HuH-7.5 (cell line): Measurements from ENCODE around the gene PRKN.

Experiments
- DNase-seq: peaks from one replicate; pipeline ENCODE4 v3.0.0; 2011; ENCODE audit warnings: low spot score

PRKN gene

DNA sequence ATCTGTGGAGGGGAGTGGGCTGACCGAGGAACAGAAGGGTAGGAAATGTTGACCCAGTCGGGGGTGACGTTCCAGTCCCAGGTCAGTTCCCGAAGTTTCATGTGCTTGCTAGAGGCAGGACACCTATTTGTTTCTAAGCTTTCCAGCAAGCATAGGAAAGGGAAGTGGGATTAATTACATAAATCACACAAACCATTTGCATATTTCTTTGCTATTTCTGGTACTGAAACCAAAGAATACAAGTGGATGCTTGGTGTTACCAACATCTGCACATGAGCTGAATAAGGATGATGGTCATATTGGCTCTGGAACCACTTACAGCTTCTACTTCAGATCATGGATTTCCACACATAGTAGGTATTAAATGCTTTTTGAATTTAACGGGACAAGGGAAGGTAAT lies 546.5 kb downstream of the PRKN start:
- no peak for DNase-seq

GRCh38 chr6:162179196-162179951 lies 548.2 kb downstream of the PRKN start:
- no peak for DNase-seq

GRCh38 chr6:162178666-162179065 lies 548.9 kb downstream of the PRKN start:
- no peak for DNase-seq

- no peak for DNase-seq
Observed at GRCh38 chr6:162178266-162178665, 549.3 kb downstream of the PRKN start.

DNA sequence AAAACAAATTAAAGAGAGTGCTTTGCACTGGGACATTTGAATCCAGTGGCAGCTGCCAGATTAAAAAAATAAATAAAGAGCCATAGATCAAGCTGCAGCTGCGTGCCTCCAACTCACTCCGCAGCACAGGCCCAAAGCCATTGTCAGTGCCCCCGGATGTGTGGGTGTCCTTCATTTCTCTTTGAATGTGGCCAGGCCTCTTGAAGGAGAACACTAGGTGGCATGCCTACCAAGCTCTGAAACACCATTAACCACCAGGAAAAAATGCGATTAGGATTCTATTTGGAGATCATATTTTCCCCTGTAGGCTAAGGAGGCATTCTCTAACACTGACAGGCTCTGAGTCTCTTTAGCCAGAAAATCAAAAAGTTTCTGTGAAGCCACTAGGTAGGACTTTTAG lies 549.8 kb downstream of the PRKN start:
- no peak for DNase-seq

- DNase-seq = no peak
Observed at GRCh38 chr6:162173466-162173865, 554.1 kb downstream of the PRKN start.

DNA sequence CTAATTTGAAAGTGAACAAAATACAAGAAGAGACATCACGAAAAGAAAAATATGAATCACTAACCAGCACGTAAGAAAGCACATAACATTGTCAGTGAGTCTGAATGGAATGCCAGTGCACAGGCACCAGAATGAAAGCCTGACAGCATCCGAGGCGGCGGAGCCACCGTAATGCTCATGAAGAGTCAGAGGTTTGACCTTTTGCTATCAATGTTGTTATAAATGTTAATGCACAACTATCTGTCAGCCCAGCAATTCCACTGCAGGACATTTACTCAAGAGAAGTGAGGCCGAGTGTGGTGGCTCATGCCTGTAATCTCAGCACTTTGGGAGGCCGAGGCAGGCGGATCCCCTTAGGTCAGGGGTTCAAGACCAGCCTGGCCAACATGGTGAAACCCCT lies 562.1 kb downstream of the PRKN start:
- DNase-seq = no peak

DNA sequence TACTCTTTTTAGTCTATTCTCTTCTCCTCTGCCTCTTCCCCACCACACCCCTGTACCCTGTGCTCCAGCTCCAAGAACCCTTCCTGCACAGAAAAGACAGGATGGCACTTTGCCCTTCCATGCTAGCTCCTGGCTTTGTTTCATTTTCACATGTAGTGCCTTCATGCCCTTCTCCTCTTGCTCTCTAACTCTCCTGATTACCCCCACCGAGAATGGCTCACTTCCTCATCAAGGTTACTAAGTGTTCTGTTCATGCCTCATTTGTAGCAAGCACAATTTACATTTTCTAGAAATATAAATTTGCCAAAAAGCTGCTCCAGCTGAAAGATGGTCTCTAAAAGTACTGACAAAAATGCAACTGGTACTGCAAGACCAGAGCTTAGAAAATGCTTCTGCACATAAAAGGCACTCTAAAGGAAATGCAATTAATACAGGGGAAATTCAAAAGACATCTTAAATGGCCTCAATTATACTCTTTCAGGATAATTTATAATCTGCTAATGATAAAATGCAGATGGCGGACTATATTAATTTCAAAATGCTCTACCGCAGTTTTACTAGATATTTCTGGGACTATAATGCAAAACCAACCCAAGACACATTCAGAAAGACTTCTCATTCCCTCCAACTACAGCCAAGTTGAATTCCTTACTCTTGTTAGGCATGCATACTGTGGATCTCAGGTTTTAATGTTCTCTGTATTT lies 570.2 kb downstream of the PRKN start:
- no peak for DNase-seq

DNA sequence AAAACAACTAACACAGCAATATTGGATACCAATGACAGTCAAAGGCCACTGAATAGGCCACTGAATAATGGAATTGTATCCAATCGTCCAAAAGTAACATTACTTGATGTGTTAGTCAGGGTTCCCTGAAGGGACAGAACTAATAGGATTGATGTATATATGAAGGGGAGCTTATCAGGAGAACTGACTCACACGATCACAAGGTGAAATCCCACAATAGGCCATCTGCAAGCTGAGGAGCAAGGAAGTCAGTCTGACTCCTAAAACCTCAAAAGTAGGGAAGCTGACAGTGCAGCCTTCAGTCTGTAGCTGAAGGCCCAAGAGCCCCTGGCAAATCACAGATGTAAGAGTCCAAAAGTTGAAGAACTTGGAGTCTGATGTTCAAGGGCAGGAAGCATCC lies 571.4 kb downstream of the PRKN start:
- DNase-seq = no peak

DNA sequence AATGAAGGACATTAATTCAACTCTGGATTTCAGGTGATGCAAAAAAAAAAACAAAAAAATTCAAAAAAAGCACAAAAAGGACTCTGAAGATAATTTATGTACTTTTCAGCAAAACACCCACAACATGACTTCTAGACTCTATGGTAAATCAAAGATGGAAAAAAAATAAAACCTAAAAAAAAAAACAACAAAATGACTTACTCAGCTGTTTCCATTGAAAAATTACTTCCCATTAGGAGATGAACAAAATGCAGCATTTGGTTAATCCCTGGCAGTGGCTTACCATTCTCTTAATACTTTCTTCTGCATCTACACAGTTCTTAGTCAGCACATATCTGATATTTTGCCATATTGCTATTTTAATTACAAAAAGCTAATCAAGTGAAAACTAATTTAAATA lies 572.6 kb downstream of the PRKN start:
- DNase-seq = no peak

GRCh38 chr6:162154001-162154400 lies 573.6 kb downstream of the PRKN start:
- no peak for DNase-seq

GRCh38 chr6:162153120-162153519 lies 574.4 kb downstream of the PRKN start:
- DNase-seq = no peak

GRCh38 chr6:162151021-162151665 lies 576.4 kb downstream of the PRKN start:
- DNase-seq = no peak

DNA sequence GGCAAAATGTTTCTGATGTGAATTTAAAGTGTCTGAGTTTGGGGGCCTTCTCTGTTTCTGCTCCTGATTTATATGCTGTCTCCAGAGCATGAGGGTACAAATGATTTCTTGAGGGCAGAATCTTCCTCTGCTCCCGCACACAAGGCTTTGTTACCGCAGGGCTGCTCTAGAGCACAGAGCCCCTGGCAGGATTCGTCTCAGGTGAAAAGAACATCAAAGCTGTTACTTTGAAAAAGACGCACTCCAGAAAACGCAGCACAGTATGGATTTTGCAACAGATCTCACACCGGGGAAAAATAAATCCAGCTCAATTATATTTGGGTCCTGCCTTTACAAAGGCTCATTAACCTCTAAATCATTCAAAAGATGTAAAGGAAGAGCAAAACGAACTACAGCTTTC lies 577.3 kb downstream of the PRKN start:
- no peak for DNase-seq

GRCh38 chr6:162149786-162150185 lies 577.8 kb downstream of the PRKN start:
- no peak for DNase-seq

DNA sequence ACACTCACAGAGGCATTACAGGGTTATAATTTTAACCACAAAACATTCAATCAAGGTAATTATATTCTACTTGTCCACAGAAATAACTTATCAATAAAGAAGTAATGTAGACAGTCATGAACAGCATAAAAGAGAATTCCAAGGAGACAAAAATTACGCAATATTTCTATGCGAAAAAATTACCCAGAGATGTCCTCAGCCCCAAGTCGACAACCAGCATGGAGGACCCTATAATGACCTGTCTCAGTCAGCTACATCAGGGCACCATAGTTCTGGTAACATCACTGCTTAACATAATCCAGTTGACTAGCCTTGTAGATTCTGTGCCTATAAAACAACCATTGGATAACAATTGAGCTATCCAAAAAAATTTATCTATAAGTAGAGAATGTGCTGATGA lies 579.8 kb downstream of the PRKN start:
- no peak for DNase-seq

GRCh38 chr6:162147281-162147680 lies 580.3 kb downstream of the PRKN start:
- DNase-seq = no peak

GRCh38 chr6:162140251-162140852 lies 587.2 kb downstream of the PRKN start:
- no peak for DNase-seq

DNA sequence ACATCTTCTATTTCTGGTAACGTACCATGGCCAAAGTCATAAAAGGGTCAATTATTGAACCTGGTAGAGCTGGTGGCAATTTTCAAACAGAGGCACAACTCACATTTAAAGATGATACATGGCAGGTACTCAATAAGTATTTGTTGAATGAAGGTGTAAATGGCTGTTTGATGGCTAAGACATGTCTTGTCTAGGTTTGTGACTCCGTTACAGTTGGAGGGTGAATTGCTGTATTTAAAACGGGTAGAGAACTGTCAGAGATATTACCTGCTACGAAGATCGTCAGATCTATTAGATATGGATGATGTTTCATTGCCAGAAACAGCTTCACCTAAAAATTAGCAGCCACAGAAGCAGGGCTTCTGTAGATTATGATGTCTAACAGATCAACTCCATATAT lies 601.9 kb downstream of the PRKN start:
- no peak for DNase-seq

DNA sequence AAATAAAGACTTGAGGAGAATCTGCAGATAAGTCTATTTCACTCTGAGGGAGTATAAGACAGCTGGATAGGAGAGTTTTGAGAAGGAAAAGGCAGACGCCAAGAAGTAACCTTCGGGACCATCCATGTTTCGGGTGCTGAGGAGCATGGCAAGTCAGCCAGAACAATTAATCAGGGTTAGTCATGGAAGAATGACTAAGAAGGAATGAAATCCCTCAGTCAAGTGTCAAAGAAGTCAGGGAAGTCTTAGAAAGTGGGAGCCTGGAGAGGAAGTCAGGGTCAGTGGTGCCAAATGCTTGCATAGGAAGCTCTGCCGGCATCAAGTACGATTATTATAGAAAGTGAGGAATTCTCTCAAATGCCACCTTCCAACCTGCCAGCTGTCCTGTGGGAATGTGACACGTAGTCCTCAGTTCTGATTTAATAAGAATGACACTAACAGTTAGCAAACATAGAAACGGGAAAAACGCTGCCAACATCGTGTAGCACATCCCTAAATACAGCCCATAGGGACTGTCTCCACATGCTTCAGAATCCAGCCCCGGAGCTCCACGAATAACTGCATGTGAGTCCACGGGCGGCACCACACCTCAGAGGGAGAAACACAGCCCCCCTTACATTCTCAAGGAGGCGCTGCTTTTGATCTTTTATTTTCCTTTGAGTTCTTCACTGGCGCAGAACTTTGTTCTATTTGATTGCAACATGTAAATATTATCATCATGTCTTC lies 602.7 kb downstream of the PRKN start:
- no peak for DNase-seq

- no peak for DNase-seq
Observed at GRCh38 chr6:162123797-162124196, 603.8 kb downstream of the PRKN start.

DNA sequence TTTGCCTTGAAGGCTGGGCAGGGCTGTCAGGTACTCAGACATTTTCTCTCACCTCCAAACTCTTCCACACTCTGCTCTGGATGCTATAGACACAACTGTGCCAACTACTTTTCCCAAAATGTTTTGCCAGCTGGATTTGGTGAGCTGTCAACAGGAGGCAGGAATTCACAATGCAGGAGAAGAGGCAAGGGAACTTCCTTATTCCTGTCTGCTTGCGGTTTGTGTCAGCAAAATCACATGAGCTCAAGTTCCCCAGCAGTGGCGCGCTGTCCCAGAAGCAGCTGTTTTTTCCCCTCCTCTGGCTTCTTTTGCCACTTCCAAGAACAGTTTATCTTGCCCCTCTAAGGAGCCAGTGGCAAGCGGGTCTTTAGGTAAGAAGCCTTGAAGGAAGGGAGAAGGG lies 608.2 kb downstream of the PRKN start:
- no peak for DNase-seq
